Measurements from ENCODE around the gene CIDEC.
"Not testable (repeated sequence)": the region's sequence is repeated elsewhere in the genome, so short reads cannot be mapped to it uniquely, and the experiment has no call there.

- not testable (repeated sequence) for TF ChIP-seq CTCF, POLR2A (IDR thresholded peaks at IDR 0.05)
Measured at GRCh38 chr3:9872067-9872466, 8.0 kb downstream of the CIDEC start.
